RWPE1 (cell line): ENCODE measurements around the gene HBD.
A peak's percentile ranks its signal among the peaks of the same experiment; 100 is the strongest.

Experiments
- CTCF ChIA-PET: fragments of 350-600 bp; sonication (Branson Sonifier 250); formaldehyde crosslinking; extraction: SDS; loops from one replicate; lab custom pipeline; 2021; lab: Yijun Ruan, JAX
- POLR2A ChIA-PET: fragments of 400-600 bp; formaldehyde crosslinking; extraction: SDS; loops from one replicate; lab custom pipeline; 2020; ENCODE audit warnings: antibody characterized with exemption; ENCODE audit not compliant: low non-redundant PET; lab: Yijun Ruan, JAX
- DNase-seq: peaks from one replicate; pipeline ENCODE4 v3.0.0; 2012; ENCODE audit warnings: low spot score
- H3K27ac ChIP-seq: fragments of 450-650 bp; 2 replicates; pipeline ENCODE4 v1.5.1; 2017
- CTCF ChIP-seq: fragments of 450-650 bp; conservative IDR thresholded peaks from 2 replicates; pipeline ENCODE4 v1.5.1; 2017; ENCODE audit warnings: low read depth, mild to moderate bottlenecking

HBD gene

GRCh38 chr11:5224538-5225479 lies 9.5 kb downstream of the HBD start:
- ChIA-PET POLR2A (no interaction called here), CTCF (no interaction called here)

GRCh38 chr11:5223686-5224085 lies 10.6 kb downstream of the HBD start:
- CTCF ChIA-PET, result no interaction called here
- no peak for DNase-seq
- TF ChIP-seq CTCF, result no peak
- no peak overlapping the region for H3K27ac ChIP-seq
- POLR2A ChIA-PET, result interaction anchor here (0.7 kb wide), 1 partner anchor 302 kb away, joined by 3 read pairs; no protein-coding TSS in a partner anchor

More at GRCh38 chr11:5224538-5225479, 9.5 kb downstream of the HBD start:
- TF ChIP-seq CTCF, result no peak
- DNase-seq, result no peak
- H3K27ac ChIP-seq, result no peak overlapping the region

DNA sequence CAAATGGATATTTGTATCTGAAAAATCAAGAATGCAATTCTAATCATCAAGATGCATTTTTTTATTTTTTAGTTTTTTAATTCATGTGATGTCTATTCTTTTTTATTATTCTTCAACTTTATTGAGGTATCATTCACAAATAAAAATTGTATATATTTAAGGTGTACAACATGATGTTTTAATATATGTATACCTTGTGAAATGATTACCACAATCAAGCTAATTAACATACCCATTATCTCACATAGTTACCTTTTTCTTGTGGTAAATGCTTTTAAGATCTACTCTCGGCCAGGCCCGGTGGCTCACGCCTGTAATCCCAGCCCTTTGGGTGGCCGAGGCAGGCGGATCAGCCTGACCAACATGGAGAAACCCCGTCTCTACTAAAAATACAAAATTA lies 11.1 kb downstream of the HBD start:
- ChIA-PET POLR2A (interaction anchor here (0.7 kb wide), 1 partner anchor 302 kb away, joined by 3 read pairs; no protein-coding TSS in a partner anchor), CTCF (no interaction called here)
- DNase-seq, result no peak
- H3K27ac ChIP-seq, result no peak overlapping the region
- no peak for TF ChIP-seq CTCF

DNA sequence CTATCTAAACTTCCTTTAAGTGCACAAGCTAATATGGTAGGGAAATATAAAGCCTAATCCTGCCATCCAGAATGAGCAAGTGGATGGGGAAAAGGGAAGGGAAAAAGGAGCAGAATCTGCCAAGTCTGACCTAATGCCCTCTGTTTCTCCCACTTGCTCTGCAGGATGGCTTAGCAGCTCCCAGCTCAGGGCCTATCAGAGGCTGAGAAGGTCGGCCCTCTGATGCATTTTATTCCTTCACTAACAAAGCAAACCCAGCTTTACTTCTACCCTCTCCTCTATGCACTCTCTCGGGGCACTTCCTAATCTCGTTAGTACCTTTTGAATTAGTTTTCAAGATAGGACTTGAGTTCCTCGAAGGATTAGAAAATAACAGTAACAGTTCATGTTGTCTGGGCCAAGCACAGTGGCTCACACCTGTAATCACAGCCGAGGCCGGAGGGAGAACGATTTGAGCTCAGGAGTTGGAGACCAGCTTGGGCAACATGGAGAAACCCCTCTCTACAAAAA lies 23.9 kb downstream of the HBD start:
- CTCF ChIA-PET, result interaction anchor here (0.7 kb wide), 1 partner anchor 454 kb away, joined by 3 read pairs; no protein-coding TSS in a partner anchor
- no peak for TF ChIP-seq CTCF
- H3K27ac ChIP-seq, result no peak overlapping the region
- DNase-seq, result no peak
- POLR2A ChIA-PET, result no interaction called here

DNA sequence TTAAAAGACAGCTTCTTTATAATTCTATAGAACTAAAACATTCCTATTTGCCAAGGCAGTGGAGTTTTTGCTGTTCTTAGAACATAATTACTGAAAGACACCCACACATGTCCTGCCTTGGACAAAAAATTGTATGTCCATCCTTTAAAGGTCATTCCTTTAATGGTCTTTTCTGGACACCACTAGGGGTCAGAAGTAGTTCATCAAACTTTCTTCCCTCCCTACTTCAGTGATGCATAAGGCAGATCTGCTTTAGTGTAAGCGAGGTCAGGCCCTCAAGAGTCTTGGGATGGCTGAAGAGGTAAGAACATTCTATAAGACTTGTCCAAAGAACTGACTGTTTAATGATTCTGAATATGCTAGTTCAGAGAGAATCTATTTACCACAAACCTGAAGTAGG lies 29.5 kb downstream of the HBD start:
- ChIA-PET CTCF (interaction anchor here (0.6 kb wide), 1 partner anchor 642 kb away, joined by 3 read pairs; no protein-coding TSS in a partner anchor), POLR2A (no interaction called here)
- TF ChIP-seq CTCF, result peak; percentile 40
- peak; percentile 70 for DNase-seq
- H3K27ac ChIP-seq, result no peak overlapping the region

DNA sequence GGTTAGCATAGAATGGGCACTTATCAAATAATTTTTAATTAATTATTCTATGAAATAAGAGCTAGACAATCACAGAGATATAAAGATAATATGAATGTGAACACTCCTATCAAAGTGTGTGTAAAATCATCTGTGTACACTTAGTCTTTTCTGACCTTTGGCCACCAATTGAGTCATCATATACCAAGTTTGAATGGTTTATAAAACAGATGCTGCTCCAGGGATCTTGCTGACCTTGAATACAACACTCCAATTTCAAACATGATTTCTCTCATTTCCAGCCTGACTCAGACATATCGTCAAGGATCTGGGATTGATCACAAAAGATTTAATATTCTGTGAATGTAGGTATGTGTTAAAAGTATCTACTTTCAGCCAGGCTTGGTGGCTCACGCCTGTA lies 30.9 kb downstream of the HBD start:
- no peak for DNase-seq
- no peak overlapping the region for H3K27ac ChIP-seq
- ChIA-PET POLR2A (no interaction called here), CTCF (interaction anchor here (0.6 kb wide), 1 partner anchor 170 kb away, joined by 3 read pairs; no protein-coding TSS in a partner anchor)
- no peak for TF ChIP-seq CTCF
